ENCODE results near the gene ECT2.
"Not testable (repeated sequence)": the region's sequence is repeated elsewhere in the genome, so short reads cannot be mapped to it uniquely, and the experiment has no call there.

The ECT2 gene

GRCh38 chr3:172859041-172859440 lies 108.5 kb downstream of the ECT2 start:
- DNase-seq (ENCODE audit: low read depth), result no peak

- DNase-seq (ENCODE audit: low read depth), result not testable (repeated sequence)
These were observed 116.3 kb downstream of the ECT2 start for GRCh38 chr3:172866726-172867350.

- no peak for DNase-seq (ENCODE audit: low read depth)
These were observed 118.2 kb downstream of the ECT2 start for GRCh38 chr3:172868582-172869200.

- DNase-seq (ENCODE audit: low read depth), result no peak
These were observed 118.8 kb downstream of the ECT2 start for GRCh38 chr3:172869368-172869771.

GRCh38 chr3:172869784-172870518 lies 119.4 kb downstream of the ECT2 start:
- no peak for DNase-seq (ENCODE audit: low read depth)
